ENCODE data around the gene PTRH2. TPM values are rescaled to one million over a fixed set of nuclear protein-coding genes. Genes with fewer than 3 reads are reported as not detected.

The PTRH2 gene
- total and polyA plus RNA-seq, 2 experiments from 2014 or later: 21.9 to 31.7 TPM

- Histone ChIP-seq H3K27ac (no peak overlapping the region), H3K79me2 (peaks cover 97% of the 10 kb centered on the region), H3K36me3 (replicated peaks; ENCODE audit: insufficient read depth, low read depth) (no peaks in the 10 kb centered on the region), H3K4me2 (no peak overlapping the region), H3K4me1 (ENCODE audit: insufficient read depth) (peaks cover 12% of the 10 kb centered on the region), H4K20me1 (ENCODE audit: insufficient read depth, poor library complexity, severe bottlenecking) (no peaks in the 10 kb centered on the region), H3K27me3 (no peaks in the 10 kb centered on the region), H2AFZ (no peak overlapping the region), H3K9me3 (ENCODE audit: low read depth) (no peaks in the 10 kb centered on the region), H3K4me3 (no peak overlapping the region), H3K9me2 (replicated peaks; ENCODE audit: insufficient read depth) (no peaks in the 10 kb centered on the region)
- no peak for DNase-seq (ENCODE audit: low spot score)
- TF ChIP-seq EZH2phosphoT487 (IDR thresholded peaks at IDR 0.05; ENCODE audit: low read depth, severe bottlenecking, unreplicated experiment) (no peak), EZH2 (IDR thresholded peaks at IDR 0.05; ENCODE audit: borderline replicate concordance) (no peak)
- TF ChIP-seq, protein P1, sequence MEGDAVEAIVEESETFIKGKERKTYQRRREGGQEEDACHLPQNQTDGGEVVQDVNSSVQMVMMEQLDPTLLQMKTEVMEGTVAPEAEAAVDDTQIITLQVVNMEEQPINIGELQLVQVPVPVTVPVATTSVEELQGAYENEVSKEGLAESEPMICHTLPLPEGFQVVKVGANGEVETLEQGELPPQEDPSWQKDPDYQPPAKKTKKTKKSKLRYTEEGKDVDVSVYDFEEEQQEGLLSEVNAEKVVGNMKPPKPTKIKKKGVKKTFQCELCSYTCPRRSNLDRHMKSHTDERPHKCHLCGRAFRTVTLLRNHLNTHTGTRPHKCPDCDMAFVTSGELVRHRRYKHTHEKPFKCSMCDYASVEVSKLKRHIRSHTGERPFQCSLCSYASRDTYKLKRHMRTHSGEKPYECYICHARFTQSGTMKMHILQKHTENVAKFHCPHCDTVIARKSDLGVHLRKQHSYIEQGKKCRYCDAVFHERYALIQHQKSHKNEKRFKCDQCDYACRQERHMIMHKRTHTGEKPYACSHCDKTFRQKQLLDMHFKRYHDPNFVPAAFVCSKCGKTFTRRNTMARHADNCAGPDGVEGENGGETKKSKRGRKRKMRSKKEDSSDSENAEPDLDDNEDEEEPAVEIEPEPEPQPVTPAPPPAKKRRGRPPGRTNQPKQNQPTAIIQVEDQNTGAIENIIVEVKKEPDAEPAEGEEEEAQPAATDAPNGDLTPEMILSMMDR (IDR thresholded peaks at IDR 0.05; ENCODE audit: poor library complexity): no peak
Observed at GRCh38 chr17:59719526-59719925, 12.3 kb upstream of the PTRH2 start.

DNA sequence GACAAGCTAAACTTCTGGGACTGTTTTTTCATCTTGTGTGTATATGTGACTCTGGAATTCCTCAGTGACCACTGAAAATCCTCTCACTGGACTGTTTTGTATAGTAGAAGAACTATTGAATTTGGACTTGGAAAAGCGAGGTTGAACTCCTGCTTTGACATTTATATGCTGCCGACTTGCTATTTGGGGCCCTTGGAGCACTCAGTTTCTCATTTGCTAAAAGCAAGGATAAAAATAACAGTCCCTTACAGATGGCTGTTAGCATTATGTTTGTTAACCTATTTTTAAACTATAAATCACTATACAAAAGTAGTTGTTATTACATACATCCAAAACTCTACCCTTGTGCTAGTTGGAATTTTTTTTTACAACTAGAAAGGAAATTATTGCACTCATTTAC lies 9.2 kb upstream of the PTRH2 start:
- Histone ChIP-seq H3K4me1 (ENCODE audit: insufficient read depth) (no peaks in the 10 kb centered on the region), H4K20me1 (ENCODE audit: insufficient read depth, poor library complexity, severe bottlenecking) (no peaks in the 10 kb centered on the region), H3K36me3 (replicated peaks; ENCODE audit: insufficient read depth, low read depth) (no peaks in the 10 kb centered on the region), H3K4me2 (no peak overlapping the region), H2AFZ (no peak overlapping the region), H3K79me2 (peaks cover 97% of the 10 kb centered on the region), H3K27me3 (no peaks in the 10 kb centered on the region), H3K9me3 (ENCODE audit: low read depth) (no peaks in the 10 kb centered on the region), H3K4me3 (no peak overlapping the region), H3K27ac (no peak overlapping the region), H3K9me2 (replicated peaks; ENCODE audit: insufficient read depth) (no peaks in the 10 kb centered on the region)
- 87% methylated on average over 2 of the region's 2 CpGs for WGBS (ENCODE audit: low lambda C conversion rate, missing lambda C conversion rate)
- no peak for TF ChIP-seq EZH2 (IDR thresholded peaks at IDR 0.05; ENCODE audit: borderline replicate concordance)
- no peak for TF ChIP-seq EZH2phosphoT487 (IDR thresholded peaks at IDR 0.05; ENCODE audit: low read depth, severe bottlenecking, unreplicated experiment)
- TF ChIP-seq, protein P1 (IDR thresholded peaks at IDR 0.05; ENCODE audit: poor library complexity): no peak
- no peak for DNase-seq (ENCODE audit: low spot score)

- H3K9me3 ChIP-seq (ENCODE audit: low read depth): no peaks in the 10 kb centered on the region
- H3K36me3 ChIP-seq (replicated peaks; ENCODE audit: insufficient read depth, low read depth): no peaks in the 10 kb centered on the region
- no peak for DNase-seq (ENCODE audit: low spot score)
- TF ChIP-seq EZH2 (IDR thresholded peaks at IDR 0.05; ENCODE audit: borderline replicate concordance) (no peak), EZH2phosphoT487 (IDR thresholded peaks at IDR 0.05; ENCODE audit: low read depth, severe bottlenecking, unreplicated experiment) (no peak)
- TF ChIP-seq, protein P1 (IDR thresholded peaks at IDR 0.05; ENCODE audit: poor library complexity): no peak
- no peak overlapping the region for H2AFZ ChIP-seq
- H3K27ac ChIP-seq: no peak overlapping the region
- no peaks in the 10 kb centered on the region for H3K4me1 ChIP-seq (ENCODE audit: insufficient read depth)
- H3K4me3 ChIP-seq: no peak overlapping the region
- no peaks in the 10 kb centered on the region for H3K27me3 ChIP-seq
- WGBS (ENCODE audit: low lambda C conversion rate, missing lambda C conversion rate): 80% methylated on average over 2 of the region's 2 CpGs
- no peaks in the 10 kb centered on the region for H3K9me2 ChIP-seq (replicated peaks; ENCODE audit: insufficient read depth)
- H4K20me1 ChIP-seq (ENCODE audit: insufficient read depth, poor library complexity, severe bottlenecking): no peaks in the 10 kb centered on the region
- no peak overlapping the region for H3K4me2 ChIP-seq
- H3K79me2 ChIP-seq: peaks cover 97% of the 10 kb centered on the region
Observed at GRCh38 chr17:59714255-59714654, 7.0 kb upstream of the PTRH2 start.

GRCh38 chr17:59712862-59713261 lies 5.6 kb upstream of the PTRH2 start:
- peaks cover 100% of the 10 kb centered on the region for H3K79me2 ChIP-seq
- no peaks in the 10 kb centered on the region for H4K20me1 ChIP-seq (ENCODE audit: insufficient read depth, poor library complexity, severe bottlenecking)
- no peaks in the 10 kb centered on the region for H3K9me3 ChIP-seq (ENCODE audit: low read depth)
- no peak overlapping the region for H3K4me3 ChIP-seq
- H2AFZ ChIP-seq: no peak overlapping the region
- 95% methylated on average over 2 of the region's 2 CpGs for WGBS (ENCODE audit: low lambda C conversion rate, missing lambda C conversion rate)
- no peaks in the 10 kb centered on the region for H3K4me1 ChIP-seq (ENCODE audit: insufficient read depth)
- no peak overlapping the region for H3K4me2 ChIP-seq
- no peaks in the 10 kb centered on the region for H3K9me2 ChIP-seq (replicated peaks; ENCODE audit: insufficient read depth)
- TF ChIP-seq EZH2 (IDR thresholded peaks at IDR 0.05; ENCODE audit: borderline replicate concordance) (no peak), EZH2phosphoT487 (IDR thresholded peaks at IDR 0.05; ENCODE audit: low read depth, severe bottlenecking, unreplicated experiment) (no peak)
- TF ChIP-seq, protein P1 (IDR thresholded peaks at IDR 0.05; ENCODE audit: poor library complexity): no peak
- no peaks in the 10 kb centered on the region for H3K27me3 ChIP-seq
- no peak for DNase-seq (ENCODE audit: low spot score)
- H3K27ac ChIP-seq: no peak overlapping the region
- no peaks in the 10 kb centered on the region for H3K36me3 ChIP-seq (replicated peaks; ENCODE audit: insufficient read depth, low read depth)
